Measurements from ENCODE around the gene KNSTRN. TPM values are rescaled to one million over a fixed set of nuclear protein-coding genes. Genes with fewer than 3 reads are reported as not detected.
A peak's percentile ranks its signal among the peaks of the same experiment; 100 is the strongest.

KNSTRN gene
- total and polyA plus RNA-seq, 2 donors (not counting 1 experiment from before 2014, with no cell fraction given), result 22.5 to 30.9 TPM

GRCh38 chr15:40380636-40381035, 1.9 kb upstream of the KNSTRN start:
- no peaks in the 10 kb centered on the region for H3K36me3 ChIP-seq (ENCODE audit: control insufficient read depth, insufficient read depth, low read length)
- no peak overlapping the region for H3K4me2 ChIP-seq (ENCODE audit: extremely low read depth, insufficient read depth, low read length)
- H3K27ac ChIP-seq (ENCODE audit: insufficient read depth, low read length), result peak overlapping the region; percentile 69
- H4K20me1 ChIP-seq (ENCODE audit: control insufficient read depth, extremely low read depth, insufficient read depth, low read length), result no peaks in the 10 kb centered on the region
- H3K4me1 ChIP-seq (ENCODE audit: control insufficient read depth, extremely low read depth, insufficient read depth, low read length), result peaks cover 15% of the 10 kb centered on the region
- TF ChIP-seq, protein P1, sequence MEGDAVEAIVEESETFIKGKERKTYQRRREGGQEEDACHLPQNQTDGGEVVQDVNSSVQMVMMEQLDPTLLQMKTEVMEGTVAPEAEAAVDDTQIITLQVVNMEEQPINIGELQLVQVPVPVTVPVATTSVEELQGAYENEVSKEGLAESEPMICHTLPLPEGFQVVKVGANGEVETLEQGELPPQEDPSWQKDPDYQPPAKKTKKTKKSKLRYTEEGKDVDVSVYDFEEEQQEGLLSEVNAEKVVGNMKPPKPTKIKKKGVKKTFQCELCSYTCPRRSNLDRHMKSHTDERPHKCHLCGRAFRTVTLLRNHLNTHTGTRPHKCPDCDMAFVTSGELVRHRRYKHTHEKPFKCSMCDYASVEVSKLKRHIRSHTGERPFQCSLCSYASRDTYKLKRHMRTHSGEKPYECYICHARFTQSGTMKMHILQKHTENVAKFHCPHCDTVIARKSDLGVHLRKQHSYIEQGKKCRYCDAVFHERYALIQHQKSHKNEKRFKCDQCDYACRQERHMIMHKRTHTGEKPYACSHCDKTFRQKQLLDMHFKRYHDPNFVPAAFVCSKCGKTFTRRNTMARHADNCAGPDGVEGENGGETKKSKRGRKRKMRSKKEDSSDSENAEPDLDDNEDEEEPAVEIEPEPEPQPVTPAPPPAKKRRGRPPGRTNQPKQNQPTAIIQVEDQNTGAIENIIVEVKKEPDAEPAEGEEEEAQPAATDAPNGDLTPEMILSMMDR (conservative IDR thresholded peaks at IDR 0.05 in 1 of 2, IDR thresholded peaks at IDR 0.05 in 1 of 2; ENCODE audit: low read depth in 1 of 2, low read length in 2 of 2), result no peak
- no peak for TF ChIP-seq EZH2 (IDR thresholded peaks at IDR 0.05; ENCODE audit: low read length, missing control alignments)
- no peak overlapping the region for H2AFZ ChIP-seq (ENCODE audit: low read length)
- H3K4me3 ChIP-seq (replicated peaks in 1 of 4; ENCODE audit: control extremely low read depth in 1 of 4, insufficient read depth in 1 of 4, low read depth in 3 of 4, low read length in 4 of 4), result no peak overlapping the region
- DNase-seq (ENCODE audit: low read depth in 2 of 2), result no peak
- no peak overlapping the region for H3K9ac ChIP-seq (ENCODE audit: insufficient read depth, low read length)
- H3K27me3 ChIP-seq (ENCODE audit: control insufficient read depth, insufficient read depth, low read length), result no peaks in the 10 kb centered on the region
- peaks cover 27% of the 10 kb centered on the region for H3K79me2 ChIP-seq (ENCODE audit: control insufficient read depth, insufficient read depth, low read length)
- no peaks in the 10 kb centered on the region for H3K9me3 ChIP-seq (ENCODE audit: control insufficient read depth, insufficient read depth, low read depth, low read length)

- no peak for TF ChIP-seq EZH2 (IDR thresholded peaks at IDR 0.05; ENCODE audit: low read length, missing control alignments)
- TF ChIP-seq, protein P1 (conservative IDR thresholded peaks at IDR 0.05 in 1 of 2, IDR thresholded peaks at IDR 0.05 in 1 of 2; ENCODE audit: low read depth in 1 of 2, low read length in 2 of 2), result no peak
- no peaks in the 10 kb centered on the region for H3K27me3 ChIP-seq (ENCODE audit: control insufficient read depth, insufficient read depth, low read length)
- peak overlapping the region; percentile 69 for H3K27ac ChIP-seq (ENCODE audit: insufficient read depth, low read length)
- peak overlapping the region; percentile 100 for H2AFZ ChIP-seq (ENCODE audit: low read length)
- H3K4me3 ChIP-seq (replicated peaks in 1 of 4; ENCODE audit: control extremely low read depth in 1 of 4, insufficient read depth in 1 of 4, low read depth in 3 of 4, low read length in 4 of 4), result no peak overlapping the region
- peaks cover 15% of the 10 kb centered on the region for H3K4me1 ChIP-seq (ENCODE audit: control insufficient read depth, extremely low read depth, insufficient read depth, low read length)
- H3K9ac ChIP-seq (ENCODE audit: insufficient read depth, low read length), result no peak overlapping the region
- H3K9me3 ChIP-seq (ENCODE audit: control insufficient read depth, insufficient read depth, low read depth, low read length), result no peaks in the 10 kb centered on the region
- no peak for DNase-seq (ENCODE audit: low read depth in 2 of 2)
- peaks cover 28% of the 10 kb centered on the region for H3K79me2 ChIP-seq (ENCODE audit: control insufficient read depth, insufficient read depth, low read length)
- H4K20me1 ChIP-seq (ENCODE audit: control insufficient read depth, extremely low read depth, insufficient read depth, low read length), result no peaks in the 10 kb centered on the region
- H3K36me3 ChIP-seq (ENCODE audit: control insufficient read depth, insufficient read depth, low read length), result peaks cover 4% of the 10 kb centered on the region
- no peak overlapping the region for H3K4me2 ChIP-seq (ENCODE audit: extremely low read depth, insufficient read depth, low read length)
These were observed 547 bp upstream of the KNSTRN start for GRCh38 chr15:40381818-40382529.

- DNase-seq (ENCODE audit: low read depth in 2 of 2), result no peak
- no peaks in the 10 kb centered on the region for H3K9me3 ChIP-seq (ENCODE audit: control insufficient read depth, insufficient read depth, low read depth, low read length)
- H3K27ac ChIP-seq (ENCODE audit: insufficient read depth, low read length), result no peak overlapping the region
- TF ChIP-seq, protein P1 (conservative IDR thresholded peaks at IDR 0.05 in 1 of 2, IDR thresholded peaks at IDR 0.05 in 1 of 2; ENCODE audit: low read depth in 1 of 2, low read length in 2 of 2), result no peak
- no peak for TF ChIP-seq EZH2 (IDR thresholded peaks at IDR 0.05; ENCODE audit: low read length, missing control alignments)
- H3K79me2 ChIP-seq (ENCODE audit: control insufficient read depth, insufficient read depth, low read length), result peaks cover 28% of the 10 kb centered on the region
- H3K4me3 ChIP-seq (replicated peaks in 1 of 4; ENCODE audit: control extremely low read depth in 1 of 4, insufficient read depth in 1 of 4, low read depth in 3 of 4, low read length in 4 of 4), result no peak overlapping the region
- H3K4me2 ChIP-seq (ENCODE audit: extremely low read depth, insufficient read depth, low read length), result no peak overlapping the region
- peaks cover 5% of the 10 kb centered on the region for H3K4me1 ChIP-seq (ENCODE audit: control insufficient read depth, extremely low read depth, insufficient read depth, low read length)
- no peak overlapping the region for H3K9ac ChIP-seq (ENCODE audit: insufficient read depth, low read length)
- H4K20me1 ChIP-seq (ENCODE audit: control insufficient read depth, extremely low read depth, insufficient read depth, low read length), result no peaks in the 10 kb centered on the region
- H3K27me3 ChIP-seq (ENCODE audit: control insufficient read depth, insufficient read depth, low read length), result no peaks in the 10 kb centered on the region
- H3K36me3 ChIP-seq (ENCODE audit: control insufficient read depth, insufficient read depth, low read length), result peaks cover 4% of the 10 kb centered on the region
- no peak overlapping the region for H2AFZ ChIP-seq (ENCODE audit: low read length)
These were observed 4.0 kb downstream of the KNSTRN start for GRCh38 chr15:40386480-40386879.
